ENCODE data around the gene HEXIM1. TPM values are rescaled to one million over a fixed set of nuclear protein-coding genes. Genes with fewer than 3 reads are reported as not detected.

The HEXIM1 gene, protein sequence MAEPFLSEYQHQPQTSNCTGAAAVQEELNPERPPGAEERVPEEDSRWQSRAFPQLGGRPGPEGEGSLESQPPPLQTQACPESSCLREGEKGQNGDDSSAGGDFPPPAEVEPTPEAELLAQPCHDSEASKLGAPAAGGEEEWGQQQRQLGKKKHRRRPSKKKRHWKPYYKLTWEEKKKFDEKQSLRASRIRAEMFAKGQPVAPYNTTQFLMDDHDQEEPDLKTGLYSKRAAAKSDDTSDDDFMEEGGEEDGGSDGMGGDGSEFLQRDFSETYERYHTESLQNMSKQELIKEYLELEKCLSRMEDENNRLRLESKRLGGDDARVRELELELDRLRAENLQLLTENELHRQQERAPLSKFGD
- total RNA-seq: 10 to 100 TPM; 22.2 to 35.2 (median 29.7) TPM

DNA sequence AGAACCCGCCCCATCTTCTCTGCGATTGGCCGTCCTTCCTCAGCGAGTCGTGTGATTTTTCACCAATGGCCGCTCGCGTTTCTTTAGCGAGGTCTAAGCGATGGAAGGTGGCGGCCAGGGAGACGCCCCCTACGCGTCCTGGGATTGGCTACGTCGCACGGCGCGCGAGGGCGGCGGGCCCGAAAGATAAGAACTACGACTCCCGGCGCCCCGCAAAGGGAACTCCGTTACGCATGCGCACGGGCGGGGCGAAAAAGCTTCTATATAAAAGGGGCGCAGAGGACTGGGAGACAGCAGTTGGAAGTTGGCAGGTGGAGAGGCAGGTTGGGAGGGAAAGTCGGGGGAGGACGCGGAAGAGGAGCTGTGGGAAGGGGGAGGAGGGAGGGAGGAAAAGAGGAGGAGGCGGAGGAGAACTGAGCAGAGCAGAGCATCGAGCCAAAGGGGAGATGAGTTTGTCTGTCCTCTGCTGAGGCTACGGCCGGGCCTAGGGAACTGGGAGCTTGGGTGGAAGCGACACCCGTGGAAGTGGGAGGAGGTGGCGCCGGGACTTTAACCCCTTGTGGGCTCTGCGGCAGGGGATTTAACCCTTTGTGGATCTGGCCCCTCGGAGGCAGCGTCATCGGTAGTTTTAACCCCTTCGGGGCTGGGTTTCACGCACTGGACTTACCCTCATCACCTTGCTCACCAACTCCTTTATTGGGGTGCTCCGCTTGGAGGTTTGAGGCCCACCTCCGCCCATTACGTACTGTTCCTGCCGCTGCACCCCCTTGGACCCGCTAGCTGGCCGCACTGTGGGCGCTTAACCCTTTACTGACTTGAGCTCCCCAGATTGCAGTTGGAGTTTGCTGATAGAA lies at the start of gene HEXIM1:
TSS of gene HEXIM1 (plus strand) at position 293 of the 854 bp plus-strand sequence. CDS start 716 bp downstream, outside the sequence.
- peak; percentile 98 for DNase-seq (ENCODE audit: low spot score in 2 of 2)
- H3K9me3 ChIP-seq: no peaks in the 10 kb centered on the region
- peak within 1 kb of the TSS; percentile 93 to 99 (median 96) for H3K27ac ChIP-seq
- 0 to 1% methylated on average over 55 to 58 of the region's 58 CpGs for WGBS, 2 donors
- H3K36me3 ChIP-seq: no peaks in the 10 kb centered on the region
- TF ChIP-seq EP300 (IDR thresholded peaks at IDR 0.05) (peak; percentile 71 to 100), POLR2A (IDR thresholded peaks at IDR 0.05) (peak; percentile 99)
- TF ChIP-seq, protein P1, sequence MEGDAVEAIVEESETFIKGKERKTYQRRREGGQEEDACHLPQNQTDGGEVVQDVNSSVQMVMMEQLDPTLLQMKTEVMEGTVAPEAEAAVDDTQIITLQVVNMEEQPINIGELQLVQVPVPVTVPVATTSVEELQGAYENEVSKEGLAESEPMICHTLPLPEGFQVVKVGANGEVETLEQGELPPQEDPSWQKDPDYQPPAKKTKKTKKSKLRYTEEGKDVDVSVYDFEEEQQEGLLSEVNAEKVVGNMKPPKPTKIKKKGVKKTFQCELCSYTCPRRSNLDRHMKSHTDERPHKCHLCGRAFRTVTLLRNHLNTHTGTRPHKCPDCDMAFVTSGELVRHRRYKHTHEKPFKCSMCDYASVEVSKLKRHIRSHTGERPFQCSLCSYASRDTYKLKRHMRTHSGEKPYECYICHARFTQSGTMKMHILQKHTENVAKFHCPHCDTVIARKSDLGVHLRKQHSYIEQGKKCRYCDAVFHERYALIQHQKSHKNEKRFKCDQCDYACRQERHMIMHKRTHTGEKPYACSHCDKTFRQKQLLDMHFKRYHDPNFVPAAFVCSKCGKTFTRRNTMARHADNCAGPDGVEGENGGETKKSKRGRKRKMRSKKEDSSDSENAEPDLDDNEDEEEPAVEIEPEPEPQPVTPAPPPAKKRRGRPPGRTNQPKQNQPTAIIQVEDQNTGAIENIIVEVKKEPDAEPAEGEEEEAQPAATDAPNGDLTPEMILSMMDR (IDR thresholded peaks at IDR 0.05): peak in 1 of 5 experiments; percentile 12
- peaks cover 0 to 66% (median 37%) of the 10 kb centered on the region in 4 donors for H3K4me1 ChIP-seq
- no peaks in the 10 kb centered on the region for H3K27me3 ChIP-seq
- peak within 1 kb of the TSS; percentile 69 to 88 (median 81) for H3K4me3 ChIP-seq

DNA sequence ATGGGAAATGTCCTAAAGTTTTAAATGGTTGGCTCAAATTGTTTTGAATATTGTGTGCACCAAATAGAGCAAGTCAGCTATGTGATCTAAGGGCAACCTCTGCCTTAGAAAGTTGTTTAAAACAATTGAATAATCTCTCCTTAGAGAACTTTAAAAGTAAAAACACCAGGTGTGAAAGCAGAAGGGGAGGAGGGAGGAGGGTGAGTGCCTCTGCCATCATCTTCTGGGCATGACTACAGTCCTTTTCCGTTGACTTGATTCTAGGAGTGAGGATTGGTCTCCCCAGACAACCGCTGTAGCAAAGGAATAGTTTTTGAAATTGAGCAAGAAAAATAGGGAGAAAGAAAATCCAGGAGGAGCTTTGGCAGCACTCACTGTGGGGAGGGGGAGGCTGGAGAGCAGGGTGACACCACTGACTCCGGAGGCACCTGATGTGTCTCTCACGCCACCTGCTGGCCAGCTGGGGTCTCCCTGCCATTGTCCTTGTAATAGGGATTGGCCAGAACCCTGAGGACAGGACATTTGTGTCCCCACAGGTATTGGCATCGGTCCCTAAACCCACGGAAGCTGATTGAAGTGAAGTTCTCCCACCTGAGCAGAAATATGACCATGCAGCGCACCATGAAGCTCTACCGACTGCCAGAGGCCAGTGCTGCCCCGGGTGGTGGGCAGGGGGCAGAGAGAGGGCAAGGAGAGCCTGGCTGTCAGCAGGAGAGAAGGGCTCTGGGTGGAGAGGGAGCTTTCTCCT lies 49.2 kb upstream of the HEXIM1 start:
- TF ChIP-seq POLR2A (IDR thresholded peaks at IDR 0.05) (no peak), EP300 (IDR thresholded peaks at IDR 0.05) (peak in 1 of 2 donors; percentile 66)
- TF ChIP-seq, protein P1 (IDR thresholded peaks at IDR 0.05): peak; percentile 80 to 92 (median 87)
- Histone ChIP-seq H3K4me3 (no peak overlapping the region), H3K27ac (peak overlapping the region; percentile 41 to 95 (median 70)), H3K36me3 (peaks cover 0 to 93% (median 57%) of the 10 kb centered on the region in 3 donors), H3K27me3 (no peaks in the 10 kb centered on the region), H3K9me3 (no peaks in the 10 kb centered on the region), H3K4me1 (peaks cover 0 to 72% (median 23%) of the 10 kb centered on the region in 4 donors)
- WGBS, 2 donors: 43 to 47% methylated on average over 9 of the region's 9 CpGs
- DNase-seq (ENCODE audit: low spot score in 2 of 2): peak; percentile 83 to 93

DNA sequence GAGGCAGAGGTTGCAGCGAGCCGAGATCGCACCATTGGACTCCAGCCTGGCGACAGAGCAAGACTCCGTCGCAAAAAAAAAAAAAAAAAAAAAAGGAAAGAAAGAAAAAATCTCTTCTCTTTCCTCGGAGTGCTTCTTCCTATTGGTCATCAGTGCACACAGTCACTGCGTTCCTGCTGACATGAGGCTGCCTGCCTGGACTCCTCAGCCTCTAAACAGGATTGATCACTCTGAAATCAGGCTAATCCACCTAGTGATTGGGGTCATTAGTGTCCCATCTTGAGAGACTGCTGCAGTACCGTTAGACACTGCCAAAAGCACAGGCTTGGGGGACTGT lies 46.8 kb upstream of the HEXIM1 start:
- H3K36me3 ChIP-seq: peaks cover 2 to 94% (median 58%) of the 10 kb centered on the region in 3 donors

DNA sequence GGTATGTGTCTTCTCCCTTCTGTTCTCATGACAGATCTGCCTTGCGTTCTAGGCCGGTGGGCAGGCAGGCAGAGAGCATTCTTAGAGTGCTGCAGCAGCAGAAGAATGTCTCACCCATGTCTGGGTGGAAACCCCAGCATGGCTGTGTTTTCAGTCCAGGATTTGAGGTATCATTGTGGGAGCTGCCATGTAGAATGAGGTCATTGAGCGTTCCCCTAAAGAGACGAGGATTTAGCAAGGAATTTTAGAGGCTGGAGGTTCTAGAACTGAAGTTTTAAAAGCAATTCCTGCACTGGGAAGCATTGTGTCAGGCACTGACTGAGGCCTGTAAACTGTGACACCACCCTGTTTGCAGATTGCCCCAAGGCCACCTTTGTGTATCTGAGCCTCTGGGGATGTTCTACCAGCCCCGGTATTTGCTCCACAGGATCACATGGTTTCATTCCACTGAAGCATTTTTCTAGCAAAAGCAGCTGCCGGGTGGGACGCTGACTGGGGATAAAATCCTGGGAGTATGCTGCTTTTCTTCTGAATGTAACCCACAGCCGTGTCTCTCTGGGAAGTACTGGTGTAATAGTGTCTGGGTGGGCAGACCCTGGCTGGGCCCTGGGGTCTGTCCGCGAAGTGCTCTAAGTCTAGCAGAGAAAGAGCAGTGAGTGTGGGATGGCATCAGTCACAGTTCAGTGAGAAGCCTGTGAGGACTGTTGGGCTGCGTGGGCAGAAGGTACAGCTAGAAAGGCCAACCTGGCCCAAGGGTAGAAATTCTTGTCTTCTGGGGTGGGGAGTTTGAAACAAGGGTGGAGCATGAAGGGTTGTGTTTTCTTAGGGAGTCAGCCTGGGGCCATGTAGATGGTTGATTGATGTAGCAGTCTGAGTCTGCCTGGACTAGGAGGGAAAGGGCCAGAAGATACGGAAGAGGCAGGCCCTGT lies 46.1 kb upstream of the HEXIM1 start:
- no peak for DNase-seq (ENCODE audit: low spot score in 2 of 2)
- 62 to 66% methylated on average over 12 of the region's 12 CpGs for WGBS, 2 donors
- Histone ChIP-seq H3K9me3 (no peaks in the 10 kb centered on the region), H3K4me3 (no peak overlapping the region), H3K4me1 (peaks cover 0 to 61% (median 22%) of the 10 kb centered on the region in 4 donors), H3K27ac (peak overlapping the region in 2 of 4 donors; percentile 55 to 76), H3K36me3 (peaks cover 2 to 94% (median 53%) of the 10 kb centered on the region in 3 donors), H3K27me3 (no peaks in the 10 kb centered on the region)
- TF ChIP-seq EP300 (IDR thresholded peaks at IDR 0.05) (no peak), POLR2A (IDR thresholded peaks at IDR 0.05) (no peak)
- TF ChIP-seq, protein P1 (IDR thresholded peaks at IDR 0.05): no peak

More for the DNA sequence above, 46.8 kb upstream of the HEXIM1 start:
- 20 to 73% methylated on average over 8 to 9 of the region's 9 CpGs for WGBS, 2 donors
- H3K4me3 ChIP-seq: no peak overlapping the region
- TF ChIP-seq, protein P1 (IDR thresholded peaks at IDR 0.05): no peak
- no peak for TF ChIP-seq EP300 (IDR thresholded peaks at IDR 0.05)
- no peak for TF ChIP-seq POLR2A (IDR thresholded peaks at IDR 0.05)
- no peaks in the 10 kb centered on the region for H3K9me3 ChIP-seq
- H3K27ac ChIP-seq: peak overlapping the region in 2 of 4 donors; percentile 55 to 76
- H3K4me1 ChIP-seq: peaks cover 0 to 61% (median 21%) of the 10 kb centered on the region in 4 donors
- no peak for DNase-seq (ENCODE audit: low spot score in 2 of 2)
- no peaks in the 10 kb centered on the region for H3K27me3 ChIP-seq

All from tibial nerve (tissue), 4 donors.